MM.1S (cell line): ENCODE data around the gene SLC6A11.

Source experiments
- DNase-seq: peaks from one replicate; pipeline ENCODE4 v3.0.0-alpha.2; 2015
- H2AFZ ChIP-seq: fragments of 300-600 bp; sonication (generic); 2 replicates; pipeline ENCODE4 v1.6.0; 2016; ENCODE audit warnings: antibody characterized with exemption, low read length
- H3F3A ChIP-seq: fragments of 300-600 bp; sonication (generic); 2 replicates; pipeline ENCODE4 v1.6.1; 2016; ENCODE audit warnings: mild to moderate bottlenecking, antibody characterized with exemption, low read length, moderate library complexity, mixed read lengths; ENCODE audit not compliant: insufficient read depth
- H3K27ac ChIP-seq: fragments of 300-600 bp; sonication (generic); 2 replicates; pipeline ENCODE4 v1.5.1; 2016; ENCODE audit warnings: mild to moderate bottlenecking, low read length
- H3K27me3 ChIP-seq: fragments of 300-600 bp; sonication (generic); replicated peaks from 2 replicates; pipeline ENCODE4 v1.6.0; 2016; ENCODE audit warnings: low read length; ENCODE audit not compliant: insufficient read depth
- H3K36me3 ChIP-seq: fragments of 300-600 bp; sonication (generic); replicated peaks from 2 replicates; pipeline ENCODE4 v1.6.1; 2016; ENCODE audit warnings: mild to moderate bottlenecking, low read length, mixed read lengths; ENCODE audit not compliant: insufficient read depth
- H3K4me1 ChIP-seq: fragments of 300-600 bp; sonication (generic); 2 replicates; pipeline ENCODE4 v1.6.1; 2016; ENCODE audit warnings: low read length, mixed read lengths
- H3K4me2 ChIP-seq: fragments of 300-600 bp; sonication (generic); 2 replicates; pipeline ENCODE4 v1.6.0; 2016; ENCODE audit warnings: low read depth, low read length
- H3K4me3 ChIP-seq: fragments of 300-600 bp; sonication (generic); 2 replicates; pipeline ENCODE4 v1.5.1; 2016; ENCODE audit warnings: low read length, mixed read lengths
- H3K79me2 ChIP-seq: fragments of 300-600 bp; sonication (generic); 2 replicates; pipeline ENCODE4 v1.6.1; 2016; ENCODE audit warnings: mixed run types, low read length, mixed read lengths
- H3K9ac ChIP-seq: fragments of 300-600 bp; sonication (generic); 2 replicates; pipeline ENCODE4 v1.6.1; 2016; ENCODE audit warnings: low read length, mixed read lengths
- H3K9me2 ChIP-seq: fragments of 300-600 bp; sonication (generic); replicated peaks from 2 replicates; pipeline ENCODE4 v1.6.1; 2016; ENCODE audit warnings: mild to moderate bottlenecking, low read length, mixed read lengths; ENCODE audit not compliant: insufficient read depth
- H3K9me3 ChIP-seq: fragments of 300-600 bp; sonication (generic); replicated peaks from 2 replicates; pipeline ENCODE4 v1.6.1; 2016; ENCODE audit warnings: mild to moderate bottlenecking, low read length, mixed read lengths; ENCODE audit not compliant: insufficient read depth
- H4K20me1 ChIP-seq: fragments of 300-600 bp; sonication (generic); 2 replicates; pipeline ENCODE4 v1.6.1; 2016; ENCODE audit warnings: mild to moderate bottlenecking, low read length, moderate library complexity, mixed read lengths; ENCODE audit not compliant: insufficient read depth
- CTCF ChIP-seq: fragments of 300-600 bp; sonication (generic); IDR thresholded peaks from 2 replicates; pipeline ENCODE4 v1.5.1; 2016; ENCODE audit warnings: antibody characterized with exemption, low read length, mixed read lengths
- EZH2 ChIP-seq: fragments of 300-600 bp; sonication (generic); optimal IDR thresholded peaks from 2 replicates; pipeline ENCODE3; 2017; ENCODE audit warnings: low read depth, mild to moderate bottlenecking, antibody characterized with exemption, low read length, mixed read lengths
- EZH2phosphoT487 ChIP-seq: fragments of 300-600 bp; sonication (generic); IDR thresholded peaks from 2 replicates; pipeline ENCODE4 v1.6.1; 2018; ENCODE audit warnings: antibody characterized with exemption, low read length

The SLC6A11 gene

GRCh38 chr3:10835406-10835805 lies 19.4 kb downstream of the SLC6A11 start:
- 0 out of 2 replicates have a peak, but pooled peaks cover 5% of the 10 kb centered on the region for H3K4me1 ChIP-seq
- H3K9ac ChIP-seq, result no peak overlapping the region
- no peaks in the 10 kb centered on the region for H3K27me3 ChIP-seq
- no peak overlapping the region for H3K4me2 ChIP-seq
- H3F3A ChIP-seq, result 0 out of 2 replicates have a peak, but pooled peaks cover 3% of the 10 kb centered on the region
- DNase-seq, result no peak
- no peak overlapping the region for H2AFZ ChIP-seq
- TF ChIP-seq EZH2 (no peak), EZH2phosphoT487 (no peak)
- no peaks in the 10 kb centered on the region for H4K20me1 ChIP-seq
- H3K9me2 ChIP-seq, result no peaks in the 10 kb centered on the region
- no peak overlapping the region for H3K4me3 ChIP-seq
- no peaks in the 10 kb centered on the region for H3K9me3 ChIP-seq
- H3K36me3 ChIP-seq, result no peaks in the 10 kb centered on the region
- no peak overlapping the region for H3K27ac ChIP-seq
- no peaks in the 10 kb centered on the region for H3K79me2 ChIP-seq

GRCh38 chr3:10836676-10837075 lies 20.6 kb downstream of the SLC6A11 start:
- H3K27me3 ChIP-seq, result peaks cover 9% of the 10 kb centered on the region; the same call in 1 of the 2 replicates
- 0 out of 2 replicates have a peak, but pooled peaks cover 5% of the 10 kb centered on the region for H3K4me1 ChIP-seq
- no peak overlapping the region for H3K27ac ChIP-seq
- H3K4me2 ChIP-seq, result no peak overlapping the region
- TF ChIP-seq EZH2phosphoT487, result no peak
- TF ChIP-seq EZH2, result no peak
- no peak for TF ChIP-seq CTCF
- H3K9ac ChIP-seq, result no peak overlapping the region
- no peaks in the 10 kb centered on the region for H3K9me3 ChIP-seq
- DNase-seq, result no peak
- no peak overlapping the region for H2AFZ ChIP-seq
- H3K79me2 ChIP-seq, result no peaks in the 10 kb centered on the region
- no peaks in the 10 kb centered on the region for H4K20me1 ChIP-seq
- H3K9me2 ChIP-seq, result no peaks in the 10 kb centered on the region
- H3K4me3 ChIP-seq, result no peak overlapping the region
- no peaks in the 10 kb centered on the region for H3K36me3 ChIP-seq
- 0 out of 2 replicates have a peak, but pooled peaks cover 3% of the 10 kb centered on the region for H3F3A ChIP-seq

GRCh38 chr3:10837849-10838248 lies 21.8 kb downstream of the SLC6A11 start:
- Histone ChIP-seq H3F3A (0 out of 2 replicates have a peak, but pooled peaks cover 3% of the 10 kb centered on the region), H2AFZ (no peak overlapping the region), H3K27me3 (peaks cover 12% of the 10 kb centered on the region; the same call in 1 of the 2 replicates), H3K4me2 (no peak overlapping the region), H3K4me3 (no peak overlapping the region), H3K27ac (no peak overlapping the region), H3K9me3 (no peaks in the 10 kb centered on the region), H3K9me2 (no peaks in the 10 kb centered on the region), H3K9ac (no peak overlapping the region), H3K79me2 (no peaks in the 10 kb centered on the region), H3K36me3 (no peaks in the 10 kb centered on the region), H3K4me1 (0 out of 2 replicates have a peak, but pooled peaks cover 5% of the 10 kb centered on the region), H4K20me1 (no peaks in the 10 kb centered on the region)
- TF ChIP-seq EZH2phosphoT487 (no peak), CTCF (no peak), EZH2 (no peak)
- DNase-seq, result no peak

DNA sequence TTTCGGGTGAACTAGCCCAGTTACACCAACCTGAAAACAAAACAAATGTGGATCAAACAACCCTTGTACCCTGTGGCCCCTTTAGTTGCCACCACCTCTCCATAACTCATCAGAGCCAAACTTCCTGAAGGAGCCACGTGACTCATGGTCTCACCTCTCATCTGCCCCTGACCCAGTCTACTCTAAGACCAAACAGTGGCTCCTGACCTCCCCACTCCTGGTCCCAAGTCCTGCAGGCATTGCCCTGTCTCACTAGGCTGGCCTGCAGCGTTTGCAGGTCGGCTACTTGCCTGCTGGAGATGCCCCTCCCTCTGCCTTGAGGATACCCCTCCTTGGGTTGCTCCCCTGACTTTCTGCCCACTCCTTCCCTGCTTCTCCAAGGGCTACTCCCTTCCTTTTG lies 23.1 kb downstream of the SLC6A11 start:
- Histone ChIP-seq H2AFZ (no peak overlapping the region), H3K27ac (no peak overlapping the region), H4K20me1 (no peaks in the 10 kb centered on the region), H3K9me3 (no peaks in the 10 kb centered on the region), H3K9me2 (no peaks in the 10 kb centered on the region), H3K4me1 (no peaks in the 10 kb centered on the region), H3K4me3 (no peak overlapping the region), H3K4me2 (no peak overlapping the region), H3F3A (no peaks in the 10 kb centered on the region), H3K27me3 (peaks cover 12% of the 10 kb centered on the region; the same call in 1 of the 2 replicates), H3K36me3 (no peaks in the 10 kb centered on the region), H3K79me2 (no peaks in the 10 kb centered on the region), H3K9ac (no peak overlapping the region)
- DNase-seq, result no peak
- TF ChIP-seq EZH2phosphoT487, result no peak
- TF ChIP-seq EZH2, result no peak
- TF ChIP-seq CTCF, result no peak
